Suprapubic skin (tissue), 4 donors: ENCODE measurements around the gene CDC5L. TPM values are rescaled to one million over a fixed set of nuclear protein-coding genes. Genes with fewer than 3 reads are reported as not detected.

Experiments
- DNase-seq, 2 donors: peaks; one replicate each; pipeline ENCODE4 v3.0.0-alpha.2; 2019; ENCODE audit warnings: low spot score in 2 of 2
- H3K27ac ChIP-seq: fragments of 200-600 bp; sonication (generic); one replicate; pipeline ENCODE4 v1.5.1; 2019
- H3K27me3 ChIP-seq: fragments of 200-600 bp; sonication (generic); one replicate; pipeline ENCODE4 v1.5.1; 2019
- H3K36me3 ChIP-seq: fragments of 200-600 bp; sonication (generic); one replicate; pipeline ENCODE4 v1.5.1; 2019
- H3K4me1 ChIP-seq: fragments of 200-600 bp; sonication (generic); one replicate; pipeline ENCODE4 v1.5.1; 2019
- H3K4me3 ChIP-seq: fragments of 200-600 bp; sonication (generic); one replicate; pipeline ENCODE4 v1.5.1; 2019; ENCODE audit warnings: mild to moderate bottlenecking
- H3K9me3 ChIP-seq: fragments of 200-600 bp; sonication (generic); one replicate; pipeline ENCODE4 v1.5.1; 2019
- EP300 ChIP-seq: sonication (generic); formaldehyde crosslinking; IDR thresholded peaks from one replicate; pipeline ENCODE4 v1.6.1; 2017; ENCODE audit warnings: antibody characterized with exemption
- POLR2A ChIP-seq, 2 donors: fragments of 450-650 bp; IDR thresholded peaks; one replicate each; pipeline ENCODE4 v1.6.1; 2017; ENCODE audit warnings: antibody characterized with exemption in 2 of 2, mild to moderate bottlenecking in 2 of 2, moderate library complexity in 2 of 2
- POLR2AphosphoS5 ChIP-seq, 3 donors: sonication (generic); formaldehyde crosslinking; IDR thresholded peaks; one replicate each; pipeline ENCODE4 v1.6.1; 2017; ENCODE audit warnings: antibody characterized with exemption in 3 of 3
- WGBS: methylation state at CpG from one replicate; pipeline ENCODE4 v1.1.5; 2018; 5-methylcytosine and 5-hydroxymethylcytosine counted together
- total RNA-seq, 4 donors: library from RNA; depleted of rRNA; stranded (reverse); fragments of >200 nt; gene quantifications; one replicate each; pipeline ENCODE4 v1.1.0, GENCODE V29; 2016
- TF ChIP-seq, protein P1 (sequence below), 2 donors: fragments of 200-600 bp in 1 of 2; fragments of 450-650 bp in 1 of 2; sonication (generic) in 1 of 2; IDR thresholded peaks; one replicate each; pipeline ENCODE4 v1.5.1; 2016 to 2019; ENCODE audit warnings: antibody characterized with exemption in 2 of 2, mild to moderate bottlenecking in 1 of 2, moderate library complexity in 1 of 2

CDC5L gene
- total RNA-seq, 4 donors from 2014 or later, result 12.3 to 16.6 (median 15.4) TPM

DNA sequence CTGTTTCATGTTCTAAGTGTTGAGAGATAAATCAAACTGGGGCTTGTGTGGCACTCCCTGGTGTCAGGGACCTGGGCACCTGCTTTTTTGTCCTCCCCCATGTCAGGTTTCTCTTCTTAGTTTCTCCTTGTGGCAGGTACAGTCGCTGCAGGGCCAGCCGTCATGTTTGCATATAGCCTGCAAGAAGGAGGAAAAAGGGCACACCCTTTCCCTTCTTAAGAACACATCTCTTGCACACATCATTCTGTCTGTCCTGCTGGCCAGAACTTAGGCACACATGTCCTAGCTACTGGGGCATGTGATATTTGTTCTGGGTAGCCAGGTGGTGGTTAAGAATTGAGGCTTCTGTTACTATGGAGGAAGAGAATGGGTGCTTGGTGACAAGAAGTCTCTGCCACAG lies 27.9 kb downstream of the CDC5L start:
- no peak for DNase-seq
- Histone ChIP-seq H3K4me3 (no peak overlapping the region), H3K27ac (no peak overlapping the region), H3K27me3 (no peaks in the 10 kb centered on the region), H3K9me3 (no peaks in the 10 kb centered on the region), H3K4me1 (peaks cover 4% of the 10 kb centered on the region), H3K36me3 (peaks cover 50% of the 10 kb centered on the region)
- WGBS, result 90% methylated on average over 2 of the region's 2 CpGs
- TF ChIP-seq, protein P1, sequence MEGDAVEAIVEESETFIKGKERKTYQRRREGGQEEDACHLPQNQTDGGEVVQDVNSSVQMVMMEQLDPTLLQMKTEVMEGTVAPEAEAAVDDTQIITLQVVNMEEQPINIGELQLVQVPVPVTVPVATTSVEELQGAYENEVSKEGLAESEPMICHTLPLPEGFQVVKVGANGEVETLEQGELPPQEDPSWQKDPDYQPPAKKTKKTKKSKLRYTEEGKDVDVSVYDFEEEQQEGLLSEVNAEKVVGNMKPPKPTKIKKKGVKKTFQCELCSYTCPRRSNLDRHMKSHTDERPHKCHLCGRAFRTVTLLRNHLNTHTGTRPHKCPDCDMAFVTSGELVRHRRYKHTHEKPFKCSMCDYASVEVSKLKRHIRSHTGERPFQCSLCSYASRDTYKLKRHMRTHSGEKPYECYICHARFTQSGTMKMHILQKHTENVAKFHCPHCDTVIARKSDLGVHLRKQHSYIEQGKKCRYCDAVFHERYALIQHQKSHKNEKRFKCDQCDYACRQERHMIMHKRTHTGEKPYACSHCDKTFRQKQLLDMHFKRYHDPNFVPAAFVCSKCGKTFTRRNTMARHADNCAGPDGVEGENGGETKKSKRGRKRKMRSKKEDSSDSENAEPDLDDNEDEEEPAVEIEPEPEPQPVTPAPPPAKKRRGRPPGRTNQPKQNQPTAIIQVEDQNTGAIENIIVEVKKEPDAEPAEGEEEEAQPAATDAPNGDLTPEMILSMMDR (IDR thresholded peaks at IDR 0.05), result no peak
- no peak for TF ChIP-seq POLR2A (IDR thresholded peaks at IDR 0.05)

DNA sequence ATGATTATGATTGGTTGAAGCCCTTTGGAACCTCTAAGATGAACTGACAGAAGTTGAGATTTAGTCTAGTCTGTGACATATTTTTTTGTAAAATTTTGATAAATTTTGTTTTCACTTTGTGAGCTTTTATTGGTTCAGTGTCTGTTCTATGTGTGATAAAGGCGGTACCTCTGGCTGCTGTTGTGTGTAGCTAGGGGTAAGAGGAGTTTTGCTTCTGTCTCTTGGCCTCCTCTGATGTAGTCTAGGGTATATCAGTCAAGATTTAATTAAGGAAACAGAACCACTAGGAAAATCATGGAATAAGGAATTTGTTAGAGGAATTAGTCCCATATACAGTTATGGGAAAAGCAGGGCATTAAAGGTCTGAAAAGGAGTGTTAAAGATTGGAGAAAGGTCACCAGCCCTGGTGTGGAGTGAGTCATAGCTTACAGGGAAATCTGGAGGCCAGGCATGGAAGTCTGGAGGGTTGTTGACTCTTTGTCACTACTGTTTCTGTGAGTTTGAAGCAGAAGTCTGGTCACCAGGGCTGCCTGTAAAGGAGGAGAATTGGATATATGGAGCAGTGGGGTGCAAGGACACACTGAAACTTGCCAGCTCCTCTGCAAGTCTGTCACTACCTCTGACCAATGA lies 28.5 kb downstream of the CDC5L start:
- Histone ChIP-seq H3K4me3 (no peak overlapping the region), H3K36me3 (peaks cover 55% of the 10 kb centered on the region), H3K27me3 (no peaks in the 10 kb centered on the region), H3K27ac (no peak overlapping the region), H3K9me3 (no peaks in the 10 kb centered on the region), H3K4me1 (peaks cover 4% of the 10 kb centered on the region)
- DNase-seq, result no peak
- TF ChIP-seq EP300, result no peak
- no peak for TF ChIP-seq POLR2A (IDR thresholded peaks at IDR 0.05)
- TF ChIP-seq, protein P1 (IDR thresholded peaks at IDR 0.05), result no peak
- no peak for TF ChIP-seq POLR2AphosphoS5 (IDR thresholded peaks at IDR 0.05)
- 95% methylated on average over 1 of the region's 1 CpG for WGBS

DNA sequence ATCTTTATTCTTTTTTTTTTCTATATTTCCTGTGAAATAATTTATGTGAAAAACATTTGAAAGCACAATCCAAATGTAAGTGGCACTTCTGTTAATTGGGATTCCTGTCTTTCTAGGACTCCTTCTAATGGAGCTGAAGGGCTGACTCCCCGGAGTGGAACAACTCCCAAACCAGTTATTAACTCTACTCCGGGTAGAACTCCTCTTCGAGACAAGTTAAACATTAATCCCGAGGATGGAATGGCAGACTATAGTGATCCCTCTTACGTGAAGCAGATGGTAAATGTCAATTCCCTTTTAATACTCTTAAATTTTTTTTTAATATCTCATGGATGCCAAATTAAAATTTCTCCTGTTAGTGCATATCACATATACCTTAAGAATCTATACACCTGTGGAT lies 35.0 kb downstream of the CDC5L start:
- Histone ChIP-seq H3K4me3 (no peak overlapping the region), H3K27ac (no peak overlapping the region), H3K9me3 (no peaks in the 10 kb centered on the region), H3K4me1 (no peaks in the 10 kb centered on the region), H3K27me3 (no peaks in the 10 kb centered on the region), H3K36me3 (peaks cover 85% of the 10 kb centered on the region)
- no peak for TF ChIP-seq POLR2AphosphoS5 (IDR thresholded peaks at IDR 0.05)
- TF ChIP-seq, protein P1 (IDR thresholded peaks at IDR 0.05), result no peak
- TF ChIP-seq EP300, result no peak
- no peak for TF ChIP-seq POLR2A (IDR thresholded peaks at IDR 0.05)
- WGBS, result 93% methylated on average over 5 of the region's 5 CpGs
- no peak for DNase-seq

DNA sequence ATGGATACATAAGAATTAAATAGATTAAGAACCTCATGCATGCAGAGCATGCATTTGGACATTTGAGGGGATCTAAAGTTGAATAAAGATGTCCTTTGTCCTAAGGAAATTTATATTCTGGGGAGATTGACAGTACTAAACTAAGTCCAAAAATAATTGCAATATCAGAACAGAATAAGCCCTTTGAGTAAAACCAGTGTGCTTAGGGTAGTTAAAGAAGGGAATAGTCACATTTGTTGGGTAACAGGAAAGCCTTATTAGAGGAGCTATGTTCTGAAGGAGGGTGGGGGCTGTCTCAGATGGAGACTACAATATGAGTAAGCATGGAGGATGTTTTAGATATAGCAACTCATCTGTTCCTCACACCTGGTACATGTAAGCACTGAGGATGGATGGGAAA lies 35.8 kb downstream of the CDC5L start:
- TF ChIP-seq POLR2A (IDR thresholded peaks at IDR 0.05), result no peak
- no peak for TF ChIP-seq EP300
- TF ChIP-seq, protein P1 (IDR thresholded peaks at IDR 0.05), result no peak
- no peak for TF ChIP-seq POLR2AphosphoS5 (IDR thresholded peaks at IDR 0.05)
- Histone ChIP-seq H3K4me1 (no peaks in the 10 kb centered on the region), H3K36me3 (peaks cover 85% of the 10 kb centered on the region), H3K27me3 (no peaks in the 10 kb centered on the region), H3K9me3 (no peaks in the 10 kb centered on the region), H3K4me3 (no peak overlapping the region), H3K27ac (no peak overlapping the region)
- DNase-seq, result no peak

DNA sequence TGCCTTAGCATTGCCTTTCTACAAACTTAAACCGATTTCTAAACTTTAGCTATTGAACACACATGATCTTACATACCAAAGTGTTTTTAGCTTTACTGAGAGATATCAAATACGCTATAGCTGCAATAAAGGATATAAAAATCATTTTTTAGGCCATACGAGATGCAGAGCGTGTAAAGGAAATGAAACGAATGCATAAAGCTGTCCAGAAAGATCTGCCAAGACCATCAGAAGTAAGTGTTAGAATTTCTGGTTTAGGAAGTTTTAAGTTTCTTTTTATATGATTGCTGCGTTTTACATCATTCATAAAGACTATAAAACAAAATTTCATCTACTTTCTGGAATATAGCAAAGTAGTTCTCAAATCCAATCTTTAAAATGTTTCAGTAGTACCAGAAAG lies 38.4 kb downstream of the CDC5L start:
- H3K36me3 ChIP-seq, result peaks cover 85% of the 10 kb centered on the region

More for the DNA sequence above, 38.4 kb downstream of the CDC5L start:
- H3K4me1 ChIP-seq, result no peaks in the 10 kb centered on the region
- no peaks in the 10 kb centered on the region for H3K27me3 ChIP-seq
- WGBS, result 98% methylated on average over 6 of the region's 6 CpGs
- TF ChIP-seq POLR2AphosphoS5 (IDR thresholded peaks at IDR 0.05) (no peak), POLR2A (IDR thresholded peaks at IDR 0.05) (no peak), EP300 (no peak)
- TF ChIP-seq, protein P1 (IDR thresholded peaks at IDR 0.05), result no peak
- H3K4me3 ChIP-seq, result no peak overlapping the region
- DNase-seq, result no peak
- H3K9me3 ChIP-seq, result no peaks in the 10 kb centered on the region
- no peak overlapping the region for H3K27ac ChIP-seq
